GM12892 (cell line): ENCODE results near the gene CEP128.

Experiments used
- POLR2AphosphoS5 ChIP-seq: IDR thresholded peaks from 2 replicates; pipeline ENCODE4 v1.6.1; 2011; ENCODE audit warnings: low read depth, low read length, control low read depth
- TAF1 ChIP-seq: IDR thresholded peaks from 2 replicates; pipeline ENCODE4 v1.6.1; 2011; ENCODE audit warnings: low read depth, mild to moderate bottlenecking, control low read depth, low read length, borderline replicate concordance

DNA sequence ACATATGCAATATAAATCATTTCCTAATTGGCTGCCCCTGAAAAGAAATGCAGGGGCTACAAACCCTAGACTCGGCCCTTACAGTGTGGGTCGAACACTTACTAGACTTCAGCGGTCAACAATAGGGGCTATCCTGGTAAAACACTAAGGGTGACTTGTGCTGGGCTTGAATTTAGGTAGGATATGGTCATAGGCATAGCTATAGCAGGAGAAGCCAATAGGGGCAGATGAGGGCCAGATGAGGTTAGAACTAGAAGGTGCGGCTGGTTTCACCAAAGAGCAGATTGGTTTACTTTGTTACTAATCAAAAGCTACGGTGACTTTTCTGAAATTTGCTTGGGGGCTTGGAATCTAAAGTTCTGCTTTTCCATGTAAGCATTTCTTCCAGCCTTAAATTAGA, 447.9 kb downstream of the CEP128 start:
- TF ChIP-seq POLR2AphosphoS5 (no peak), TAF1 (no peak)
